K562 treated with DMSO at 1 percent for 12 hours (cell line): ENCODE measurements around the gene BPIFB1. TPM values are rescaled to one million over a fixed set of nuclear protein-coding genes. Genes with fewer than 3 reads are reported as not detected.

Experiments
- total RNA-seq: library from RNA; unstranded; fragments of 300-600 nt; gene quantifications from 2 replicates; pipeline ENCODE4 v1.2.3, GENCODE V29; 2022; ENCODE audit not compliant: insufficient read depth

Gene BPIFB1
- not detected in 2 replicates for total RNA-seq

GRCh38 chr20:33282991-33283555, at the start of gene BPIFB1:
Gene BPIFB1 (plus strand): TSS chr20:33283214. CDS start chr20:33286074, 2,860 bp downstream.

GRCh38 chr20:33235696-33236095, 47.3 kb upstream of the BPIFB1 start, which contains the start of gene BPIFA1:
Gene BPIFA1 (plus strand): TSS chr20:33235996. CDS start chr20:33237712, 1,716 bp downstream.

Other genes with a start within 250 kb of the BPIFB1 start
- not detected in 2 replicates for gene BPIFB3, start 229.3 kb upstream of the BPIFB1 start, total RNA-seq
- gene BPIFB4, start 203.6 kb upstream of the BPIFB1 start, total RNA-seq, result not detected in 2 replicates
- gene BPIFA2, start 115.1 kb upstream of the BPIFB1 start, total RNA-seq, result not detected in 2 replicates
- not detected in 2 replicates for gene BPIFA3, start 65.9 kb upstream of the BPIFB1 start, total RNA-seq
- not detected in 2 replicates for gene BPIFA1, start 47.2 kb upstream of the BPIFB1 start, total RNA-seq
- gene CDK5RAP1, start 118.3 kb downstream of the BPIFB1 start, total RNA-seq, result 39.3 and 53.7 TPM in 2 replicates
- gene SNTA1, start 160.5 kb downstream of the BPIFB1 start, total RNA-seq, result 18.5 and 21.8 TPM in 2 replicates
- 6.1 and 27.2 TPM in 2 replicates for gene CBFA2T2, start 206.9 kb downstream of the BPIFB1 start, total RNA-seq